Effector CD8-positive, alpha-beta T cell (primary cell): ENCODE data around the gene NCOA3.
"Not testable (repeated sequence)": the region's sequence is repeated elsewhere in the genome, so short reads cannot be mapped to it uniquely, and the experiment has no call there.

Experiments used
- DNase-seq: peaks from one replicate; lab custom pipeline; 2025; lab: John Stamatoyannopoulos, UW

NCOA3 gene

GRCh38 chr20:47500554-47500953 lies 1.1 kb upstream of the NCOA3 start:
- DNase-seq, result no peak

GRCh38 chr20:47501116-47501481 lies 588 bp upstream of the NCOA3 start:
- no peak for DNase-seq

- peak; percentile 32 for DNase-seq
Observed at GRCh38 chr20:47502271-47503239, 868 bp downstream of the NCOA3 start.

GRCh38 chr20:47503685-47504084 lies 2.0 kb downstream of the NCOA3 start:
- DNase-seq, result no peak

- no peak for DNase-seq
Observed at GRCh38 chr20:47506335-47506734, 4.6 kb downstream of the NCOA3 start.

- no peak for DNase-seq
Observed at GRCh38 chr20:47506850-47507249, 5.2 kb downstream of the NCOA3 start.

- not testable (repeated sequence) for DNase-seq
Observed at GRCh38 chr20:47507275-47507981, 5.7 kb downstream of the NCOA3 start.

GRCh38 chr20:47508278-47508677 lies 6.6 kb downstream of the NCOA3 start:
- no peak for DNase-seq

- no peak for DNase-seq
Observed at GRCh38 chr20:47509104-47509661, 7.5 kb downstream of the NCOA3 start.

- no peak for DNase-seq
Observed at GRCh38 chr20:47509685-47510084, 8.0 kb downstream of the NCOA3 start.

GRCh38 chr20:47515843-47516242 lies 14.2 kb downstream of the NCOA3 start:
- DNase-seq, result no peak

GRCh38 chr20:47521059-47521808 lies 19.5 kb downstream of the NCOA3 start:
- DNase-seq, result no peak

GRCh38 chr20:47524015-47524784 lies 22.5 kb downstream of the NCOA3 start:
- no peak for DNase-seq

GRCh38 chr20:47527004-47527800 lies 25.5 kb downstream of the NCOA3 start:
- DNase-seq, result no peak

GRCh38 chr20:47529840-47530239 lies 28.2 kb downstream of the NCOA3 start:
- DNase-seq, result no peak

GRCh38 chr20:47531458-47531857 lies 29.8 kb downstream of the NCOA3 start:
- no peak for DNase-seq

- no peak for DNase-seq
Observed at GRCh38 chr20:47532002-47532401, 30.3 kb downstream of the NCOA3 start.

- no peak for DNase-seq
Observed at GRCh38 chr20:47533518-47534062, 31.9 kb downstream of the NCOA3 start.

GRCh38 chr20:47534405-47534804 lies 32.7 kb downstream of the NCOA3 start:
- no peak for DNase-seq

GRCh38 chr20:47535088-47535487 lies 33.4 kb downstream of the NCOA3 start:
- DNase-seq, result no peak
